Erythroblast (primary cell): ENCODE measurements around the gene CLEC4F.

Source experiments
- GATA1 ChIP-seq: IDR thresholded peaks from 2 replicates; pipeline ENCODE4 v1.6.1; 2011; ENCODE audit warnings: low read depth, mild to moderate bottlenecking, control low read depth, low read length, moderate library complexity
- POLR2A ChIP-seq: IDR thresholded peaks from 2 replicates; pipeline ENCODE4 v1.6.1; 2011; ENCODE audit warnings: mild to moderate bottlenecking, low read length

GRCh38 chr2:70785137-70785911, 35.1 kb downstream of the CLEC4F start:
- TF ChIP-seq POLR2A (no peak), GATA1 (no peak)
